ENCODE data around the gene GCH1.

GCH1 gene

DNA sequence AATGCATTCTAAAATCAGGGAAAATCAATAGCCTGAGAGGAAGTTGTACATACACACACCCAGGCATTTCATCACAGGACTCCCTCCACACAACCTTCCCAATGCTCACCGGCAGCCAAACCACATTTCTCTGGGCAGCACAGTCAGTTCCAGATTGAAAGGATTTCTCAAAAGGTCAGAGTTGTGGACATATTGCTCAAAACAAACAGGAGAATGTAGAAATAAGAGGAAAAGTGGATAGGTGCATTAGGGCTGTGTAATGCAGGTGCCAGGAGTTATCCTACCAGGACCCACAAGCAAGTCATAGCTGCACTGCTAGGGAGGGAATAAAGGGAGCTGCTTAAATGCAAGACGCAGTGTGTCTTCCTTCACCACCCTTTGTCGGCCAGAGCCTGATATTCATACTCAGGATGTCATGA lies 62.9 kb downstream of the GCH1 start:
- no peak for DNase-seq (ENCODE audit: low spot score in 2 of 2)
- in situ Hi-C loops (cut with MboI; ENCODE audit: low sequenced_read_pairs): no loop called here
- H3K36me3 ChIP-seq (replicated peaks): no peaks in the 10 kb centered on the region

DNA sequence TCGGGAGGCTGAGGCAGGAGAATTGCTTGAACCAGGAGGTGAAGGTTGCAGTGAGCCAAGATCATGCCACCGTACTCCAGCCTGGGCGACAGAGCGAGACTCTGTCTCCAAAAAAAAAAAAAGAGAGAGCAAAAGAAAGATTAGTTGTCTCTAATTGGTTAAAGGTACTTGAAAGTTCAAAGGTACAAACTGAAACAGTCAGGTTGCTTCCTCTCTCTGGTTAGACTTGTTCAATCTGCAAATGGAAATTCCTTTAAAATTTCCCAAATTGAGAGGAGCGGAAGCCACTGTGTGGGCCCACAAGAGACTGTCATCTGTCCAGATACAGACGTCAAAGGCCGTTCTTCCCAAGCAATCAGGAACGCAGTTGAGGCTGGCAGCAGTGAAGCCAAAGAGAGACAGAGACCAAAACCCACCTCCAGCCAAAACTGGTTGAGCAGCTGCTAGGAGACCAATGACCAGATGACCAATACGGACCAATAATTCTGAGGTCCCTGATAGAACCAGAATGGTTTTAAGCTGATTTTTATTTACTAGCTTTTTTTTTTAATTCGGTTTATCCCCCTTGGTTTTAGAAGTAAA lies 63.6 kb downstream of the GCH1 start:
- DNase-seq (ENCODE audit: low spot score in 2 of 2): no peak
- in situ Hi-C loops (cut with MboI; ENCODE audit: low sequenced_read_pairs): no loop called here
- Histone ChIP-seq H3K9me3 (no peaks in the 10 kb centered on the region), H3K4me3 (no peak overlapping the region), H3K36me3 (replicated peaks) (no peaks in the 10 kb centered on the region), H3K27me3 (ENCODE audit: low read depth) (no peaks in the 10 kb centered on the region), H3K4me1 (no peaks in the 10 kb centered on the region)

More for the DNA sequence above, 62.9 kb downstream of the GCH1 start:
- Histone ChIP-seq H3K27me3 (ENCODE audit: low read depth) (no peaks in the 10 kb centered on the region), H3K9me3 (no peaks in the 10 kb centered on the region), H3K4me3 (no peak overlapping the region), H3K4me1 (no peaks in the 10 kb centered on the region)

DNA sequence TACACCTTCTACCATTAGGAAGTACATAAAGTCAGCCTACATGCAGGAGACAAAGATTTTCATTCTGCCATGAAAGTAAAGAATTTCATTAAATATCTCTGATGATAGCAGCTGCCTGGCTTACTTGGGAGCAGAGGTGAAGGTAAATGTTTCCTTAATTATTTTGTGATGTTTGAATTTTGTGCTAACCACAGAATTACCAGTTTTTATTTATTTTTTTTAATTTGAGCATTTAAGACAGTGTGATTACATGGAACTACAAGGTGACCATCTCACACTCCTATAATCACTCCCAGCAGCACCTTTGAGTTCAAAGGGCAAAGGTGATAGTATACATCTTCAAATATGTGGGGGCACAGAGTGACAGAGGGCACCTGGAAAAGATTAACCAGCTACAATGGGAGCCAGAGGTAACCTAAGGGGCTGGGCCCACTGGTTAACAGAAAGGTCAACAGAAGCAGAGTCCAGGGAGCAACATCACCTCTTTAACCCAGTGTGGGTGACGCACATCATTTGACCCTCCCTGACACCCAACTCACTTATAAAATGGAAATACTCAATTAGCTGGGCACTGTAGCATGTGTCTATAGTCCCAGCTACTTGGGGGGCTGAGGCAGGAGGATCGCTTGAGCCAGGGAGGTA lies 65.0 kb downstream of the GCH1 start:
- Histone ChIP-seq H3K36me3 (replicated peaks) (no peaks in the 10 kb centered on the region), H3K27me3 (ENCODE audit: low read depth) (0 out of 2 replicates have a peak, but pooled peaks cover 1% of the 10 kb centered on the region), H3K4me1 (no peaks in the 10 kb centered on the region), H3K9me3 (no peaks in the 10 kb centered on the region), H3K4me3 (no peak overlapping the region)
- in situ Hi-C loops (cut with MboI; ENCODE audit: low sequenced_read_pairs): no loop called here
- DNase-seq (ENCODE audit: low spot score in 2 of 2): no peak

GRCh38 chr14:54836231-54836630 lies 66.4 kb downstream of the GCH1 start:
- Histone ChIP-seq H3K9me3 (no peaks in the 10 kb centered on the region), H3K4me1 (no peaks in the 10 kb centered on the region), H3K27me3 (ENCODE audit: low read depth) (0 out of 2 replicates have a peak, but pooled peaks cover 2% of the 10 kb centered on the region), H3K36me3 (replicated peaks) (no peaks in the 10 kb centered on the region), H3K4me3 (no peak overlapping the region)
- no peak for DNase-seq (ENCODE audit: low spot score in 2 of 2)
- in situ Hi-C loops (cut with MboI; ENCODE audit: low sequenced_read_pairs): no loop called here

DNA sequence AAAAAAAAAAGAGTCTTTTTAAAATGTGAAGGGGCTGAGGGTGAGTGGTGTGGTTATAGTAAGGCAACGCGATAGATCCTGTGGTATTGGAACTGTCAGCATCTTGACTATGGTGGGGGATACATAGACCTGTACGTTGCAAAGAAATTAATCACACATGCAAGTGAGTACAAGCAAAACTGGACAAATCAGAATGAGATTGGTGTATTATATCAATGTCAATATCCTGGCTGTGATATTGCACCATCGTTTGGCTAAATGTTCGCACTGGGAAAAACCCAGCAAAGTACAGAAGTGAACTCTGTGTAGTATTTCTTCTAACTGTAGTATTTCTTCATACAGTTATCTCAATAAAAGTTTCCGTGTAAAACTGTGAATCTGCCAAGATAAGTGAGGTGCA lies 67.9 kb downstream of the GCH1 start:
- Histone ChIP-seq H3K4me1 (no peaks in the 10 kb centered on the region), H3K4me3 (no peak overlapping the region), H3K9me3 (no peaks in the 10 kb centered on the region), H3K36me3 (replicated peaks) (no peaks in the 10 kb centered on the region), H3K27me3 (ENCODE audit: low read depth) (0 out of 2 replicates have a peak, but pooled peaks cover 2% of the 10 kb centered on the region)
- no peak for DNase-seq (ENCODE audit: low spot score in 2 of 2)
- in situ Hi-C loops (cut with MboI; ENCODE audit: low sequenced_read_pairs): no loop called here

DNA sequence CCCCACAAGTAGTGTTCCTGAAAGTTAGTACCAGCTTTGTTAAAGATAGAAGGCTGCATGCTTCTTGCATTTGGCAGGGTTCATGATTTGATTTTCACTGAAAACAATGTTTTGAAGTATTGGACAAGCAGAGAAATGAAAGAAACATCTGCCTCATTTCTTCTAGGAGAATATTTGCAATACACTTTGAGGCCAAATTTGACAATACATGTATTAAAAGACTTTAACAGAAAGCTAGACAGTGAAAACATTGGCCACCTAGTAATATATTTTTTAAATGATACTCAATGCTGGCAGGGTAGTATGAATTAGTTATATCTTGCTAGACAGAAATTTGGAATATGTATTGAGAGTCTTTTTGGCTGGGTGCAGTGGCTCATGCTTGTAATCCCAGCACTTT lies 68.5 kb downstream of the GCH1 start:
- no peaks in the 10 kb centered on the region for H3K36me3 ChIP-seq (replicated peaks)
- DNase-seq (ENCODE audit: low spot score in 2 of 2): no peak
- H3K4me1 ChIP-seq: no peaks in the 10 kb centered on the region
- H3K4me3 ChIP-seq: no peak overlapping the region
- no peaks in the 10 kb centered on the region for H3K9me3 ChIP-seq
- in situ Hi-C loops (cut with MboI; ENCODE audit: low sequenced_read_pairs): no loop called here
- 0 out of 2 replicates have a peak, but pooled peaks cover 2% of the 10 kb centered on the region for H3K27me3 ChIP-seq (ENCODE audit: low read depth)

DNA sequence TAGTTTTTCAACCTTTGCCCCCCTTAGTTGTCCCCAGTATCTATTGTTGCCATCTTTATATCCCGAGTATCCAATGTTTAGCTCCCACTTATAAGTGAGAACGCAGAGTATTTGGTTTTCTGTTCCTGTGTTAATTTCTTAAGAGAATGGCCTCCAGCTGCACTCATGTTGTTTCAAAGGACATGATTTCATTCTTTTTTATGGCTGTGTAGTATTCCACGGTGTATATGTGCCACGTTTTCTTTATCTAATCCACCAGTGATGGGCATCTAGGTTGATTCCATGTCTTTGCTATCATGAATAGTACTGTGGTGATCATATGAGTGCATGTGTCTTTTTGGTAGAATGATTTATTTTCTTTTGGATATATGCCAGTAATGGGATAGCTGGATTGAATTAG lies 72.0 kb downstream of the GCH1 start:
- Histone ChIP-seq H3K4me3 (no peak overlapping the region), H3K36me3 (replicated peaks) (no peaks in the 10 kb centered on the region), H3K27me3 (ENCODE audit: low read depth) (0 out of 2 replicates have a peak, but pooled peaks cover 2% of the 10 kb centered on the region), H3K9me3 (no peaks in the 10 kb centered on the region), H3K4me1 (no peaks in the 10 kb centered on the region)
- no peak for DNase-seq (ENCODE audit: low spot score in 2 of 2)
- in situ Hi-C loops (cut with MboI; ENCODE audit: low sequenced_read_pairs): no loop called here

DNA sequence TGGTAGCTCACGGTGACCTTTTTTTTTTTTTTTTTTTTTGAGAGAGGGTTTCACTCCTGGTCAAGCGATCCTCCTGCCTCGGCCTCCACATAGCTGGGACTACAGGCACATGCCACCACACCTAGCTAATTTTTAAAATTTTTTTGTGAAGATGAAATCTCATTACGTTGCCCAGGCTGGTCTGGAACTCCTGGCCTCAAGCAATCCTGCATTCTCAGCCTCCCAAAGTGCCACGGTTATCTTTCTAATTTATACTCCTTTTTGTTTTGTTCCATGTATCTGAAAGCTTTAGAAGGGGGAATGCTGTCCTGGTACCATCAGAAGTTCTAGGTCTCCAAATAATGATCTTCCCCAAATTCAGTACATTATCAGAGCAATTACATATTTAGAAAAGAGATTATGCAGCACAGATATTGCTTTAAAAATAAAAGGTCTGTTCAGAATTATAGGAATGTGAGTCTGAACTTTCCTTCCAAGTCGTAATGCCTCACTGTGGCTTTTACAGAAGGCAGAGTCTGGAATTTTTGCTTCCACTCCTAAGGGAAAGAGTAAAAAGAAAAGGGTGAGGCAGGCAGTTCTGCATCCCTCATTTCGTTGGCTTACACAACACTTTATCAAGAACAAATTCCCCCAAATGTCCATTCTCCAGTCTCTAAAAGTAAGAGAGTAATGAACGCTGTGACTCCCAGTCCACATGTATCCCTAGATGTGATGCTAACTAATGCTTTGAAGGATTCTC lies 73.0 kb downstream of the GCH1 start:
- H3K4me3 ChIP-seq: no peak overlapping the region
- H3K9me3 ChIP-seq: no peaks in the 10 kb centered on the region
- no peaks in the 10 kb centered on the region for H3K36me3 ChIP-seq (replicated peaks)
- no peak for DNase-seq (ENCODE audit: low spot score in 2 of 2)
- no peaks in the 10 kb centered on the region for H3K4me1 ChIP-seq
- H3K27me3 ChIP-seq (ENCODE audit: low read depth): 0 out of 2 replicates have a peak, but pooled peaks cover 2% of the 10 kb centered on the region
- in situ Hi-C loops (cut with MboI; ENCODE audit: low sequenced_read_pairs): no loop called here

DNA sequence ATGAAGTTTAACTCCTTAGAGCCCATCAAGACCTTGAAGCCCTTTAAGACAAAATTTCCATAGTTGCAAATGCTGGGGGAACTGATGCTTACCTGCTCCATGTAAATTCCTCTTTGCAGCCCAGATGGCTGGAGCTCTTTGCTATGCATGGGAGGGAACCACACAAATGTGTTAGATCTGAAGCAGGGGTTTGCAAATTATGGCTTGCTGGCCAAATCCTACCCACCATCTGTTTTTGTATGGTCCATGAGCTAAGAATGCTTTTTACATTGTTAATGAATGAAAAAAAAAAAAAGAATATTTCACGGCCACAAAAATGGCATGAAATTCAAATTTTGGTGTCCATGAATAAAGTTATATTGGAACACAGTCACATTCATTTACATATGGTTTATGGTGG lies 74.6 kb downstream of the GCH1 start:
- DNase-seq (ENCODE audit: low spot score in 2 of 2): no peak
- Histone ChIP-seq H3K36me3 (replicated peaks) (no peaks in the 10 kb centered on the region), H3K4me1 (no peaks in the 10 kb centered on the region), H3K9me3 (no peaks in the 10 kb centered on the region), H3K4me3 (no peak overlapping the region), H3K27me3 (ENCODE audit: low read depth) (0 out of 2 replicates have a peak, but pooled peaks cover 2% of the 10 kb centered on the region)
- in situ Hi-C loops (cut with MboI; ENCODE audit: low sequenced_read_pairs): no loop called here

- Histone ChIP-seq H3K9me3 (no peaks in the 10 kb centered on the region), H3K27me3 (ENCODE audit: low read depth) (0 out of 2 replicates have a peak, but pooled peaks cover 3% of the 10 kb centered on the region), H3K36me3 (replicated peaks) (no peaks in the 10 kb centered on the region), H3K4me3 (no peak overlapping the region), H3K4me1 (no peaks in the 10 kb centered on the region)
- DNase-seq (ENCODE audit: low spot score in 2 of 2): no peak
- in situ Hi-C loops (cut with MboI; ENCODE audit: low sequenced_read_pairs): no loop called here
Observed at GRCh38 chr14:54823757-54824549, 78.7 kb downstream of the GCH1 start.

DNA sequence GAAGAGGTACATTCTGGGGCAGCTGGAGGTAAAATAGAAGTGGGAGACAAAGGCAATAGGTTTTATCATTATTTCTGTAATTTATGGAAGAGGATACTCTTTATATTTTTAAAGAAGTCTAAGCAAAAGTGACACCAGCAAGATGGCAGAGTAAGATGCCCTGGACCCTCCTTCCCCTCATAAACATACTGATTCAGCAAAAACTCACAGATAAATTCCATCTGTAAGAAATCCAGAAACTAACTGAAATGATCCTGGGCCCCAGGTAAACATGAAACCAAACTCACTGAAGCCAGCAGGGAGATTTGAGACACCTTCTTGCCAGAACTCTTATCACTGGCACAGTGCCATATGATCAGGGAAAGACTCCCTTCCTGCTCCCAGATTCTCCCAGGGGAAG lies 79.9 kb downstream of the GCH1 start:
- no peak overlapping the region for H3K4me3 ChIP-seq
- H3K4me1 ChIP-seq: no peaks in the 10 kb centered on the region
- H3K9me3 ChIP-seq: no peaks in the 10 kb centered on the region
- no peak for DNase-seq (ENCODE audit: low spot score in 2 of 2)
- H3K27me3 ChIP-seq (ENCODE audit: low read depth): 0 out of 2 replicates have a peak, but pooled peaks cover 3% of the 10 kb centered on the region
- H3K36me3 ChIP-seq (replicated peaks): no peaks in the 10 kb centered on the region
- in situ Hi-C loops (cut with MboI; ENCODE audit: low sequenced_read_pairs): no loop called here

GRCh38 chr14:54818201-54819133 lies 84.2 kb downstream of the GCH1 start:
- no peaks in the 10 kb centered on the region for H3K36me3 ChIP-seq (replicated peaks)
- H3K4me1 ChIP-seq: no peaks in the 10 kb centered on the region
- no peaks in the 10 kb centered on the region for H3K9me3 ChIP-seq
- DNase-seq (ENCODE audit: low spot score in 2 of 2): no peak
- in situ Hi-C loops (cut with MboI; ENCODE audit: low sequenced_read_pairs): no loop called here
- no peak overlapping the region for H3K4me3 ChIP-seq
- H3K27me3 ChIP-seq (ENCODE audit: low read depth): 0 out of 2 replicates have a peak, but pooled peaks cover 3% of the 10 kb centered on the region

DNA sequence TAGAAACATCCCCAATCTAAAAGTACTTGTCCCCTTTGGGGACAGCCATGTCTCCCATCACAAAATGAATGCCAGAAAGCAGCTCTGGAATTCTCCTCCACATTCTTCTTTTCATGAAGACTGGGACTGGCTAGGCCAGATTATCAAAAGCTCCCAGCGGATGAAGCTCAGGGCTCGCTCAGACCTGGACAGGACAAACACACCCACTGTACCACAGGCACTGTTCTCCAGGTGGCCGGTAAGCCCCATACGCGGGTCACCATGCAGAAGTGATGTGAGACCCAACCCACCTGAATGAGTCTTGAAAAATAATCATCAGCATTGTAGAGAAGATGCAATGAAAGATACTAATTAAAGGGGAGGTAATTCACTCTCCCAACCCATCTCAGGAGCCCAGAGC lies 85.1 kb downstream of the GCH1 start:
- Histone ChIP-seq H3K36me3 (replicated peaks) (no peaks in the 10 kb centered on the region), H3K9me3 (no peaks in the 10 kb centered on the region), H3K4me3 (no peak overlapping the region), H3K4me1 (no peaks in the 10 kb centered on the region), H3K27me3 (ENCODE audit: low read depth) (0 out of 2 replicates have a peak, but pooled peaks cover 3% of the 10 kb centered on the region)
- DNase-seq (ENCODE audit: low spot score in 2 of 2): no peak
- in situ Hi-C loops (cut with MboI; ENCODE audit: low sequenced_read_pairs): no loop called here
